ENCODE results near the gene PRKCH.

GRCh38 chr14:61593330-61593729 is 272.0 kb downstream of the PRKCH start:
- TF ChIP-seq POLR2A (IDR thresholded peaks at IDR 0.05) (no peak), CTCF (IDR thresholded peaks at IDR 0.05) (no peak)

All from breast epithelium (tissue), 3 donors.